GM12878 (cell line): Measurements from ENCODE around the gene SETD5. TPM values are rescaled to one million over a fixed set of nuclear protein-coding genes. Genes with fewer than 3 reads are reported as not detected.

Experiments
- ATAC-seq: fragments of 200-7000 bp; cut with Tn5 transposase; 3 replicates; pipeline ENCODE4 v1.9.1; 2020; ENCODE audit warnings: mild to moderate bottlenecking, moderate library complexity
- BruUV-seq: library from RNA; stranded (reverse); fragments of 400-500 nt; replicated peaks from 2 replicates; lab custom pipeline; 2021; lab: Mats Ljungman, UMichigan
- CTCF ChIA-PET: fragments of 300-600 bp; sonication (Branson Sonifier 250); formaldehyde crosslinking; extraction: SDS; loops from one replicate; lab custom pipeline; 2021; ENCODE audit warnings: inconsistent platforms; lab: Yijun Ruan, JAX
- POLR2A ChIA-PET: fragments of 350-600 bp; formaldehyde crosslinking; extraction: SDS; loops from one replicate; lab custom pipeline; 2021; ENCODE audit warnings: inconsistent platforms; lab: Charles Lee
- RAD21 ChIA-PET: fragments of 300-600 bp; sonication (Branson Sonifier 250); formaldehyde crosslinking; loops from one replicate; lab custom pipeline; 2023; ENCODE audit warnings: antibody characterized with exemption; ENCODE audit not compliant: unreplicated experiment; lab: Charles Lee
- SMC1A ChIA-PET: fragments of 300-600 bp; sonication (Branson Sonifier 250); formaldehyde crosslinking; loops from one replicate; lab custom pipeline; 2023; ENCODE audit not compliant: unreplicated experiment, uncharacterized antibody; lab: Charles Lee
- DNase-seq: peaks from one replicate; pipeline ENCODE4 v3.0.0-alpha.2; 2011; ENCODE audit warnings: low read depth, low spot score
- FAIRE-seq: peaks from 3 replicates; lab custom pipeline; 2011; peaks lifted over from hg19 to GRCh38; lab: Jason Lieb, UNC
- H2AFZ ChIP-seq: 2 replicates; pipeline ENCODE4 v1.6.0; 2011; ENCODE audit warnings: low read depth, low read length, control low read depth; ENCODE audit not compliant: control insufficient read depth
- H3K27ac ChIP-seq: 2 replicates; pipeline ENCODE4 v1.5.1; 2011; ENCODE audit warnings: control low read depth; ENCODE audit not compliant: control insufficient read depth, insufficient read depth
- H3K27me3 ChIP-seq, 2 experiments: replicated peaks in 1 of 2; 2 replicates each; pipeline versions ENCODE4 v1.6.0 to v1.6.1; 2011; ENCODE audit warnings: low read length in 1 of 2; ENCODE audit not compliant: control insufficient read depth in 2 of 2, insufficient read depth in 2 of 2
- H3K36me3 ChIP-seq, 2 experiments: 2 replicates each; pipeline ENCODE4 v1.5.1; 2011; ENCODE audit warnings: low read length in 1 of 2; ENCODE audit not compliant: control insufficient read depth in 2 of 2, insufficient read depth in 2 of 2
- H3K4me1 ChIP-seq: 2 replicates; pipeline ENCODE4 v1.6.1; 2011; ENCODE audit warnings: mild to moderate bottlenecking, low read length, moderate library complexity, mixed read lengths; ENCODE audit not compliant: control insufficient read depth, insufficient read depth
- H3K4me2 ChIP-seq: 2 replicates; pipeline ENCODE4 v1.6.0; 2011; ENCODE audit warnings: control low read depth; ENCODE audit not compliant: control insufficient read depth, insufficient read depth
- H3K4me3 ChIP-seq: fragments of 200-600 bp; sonication (generic); 2 replicates; pipeline ENCODE4 v1.5.1; 2016
- H3K79me2 ChIP-seq: 2 replicates; pipeline ENCODE4 v1.6.0; 2011; ENCODE audit warnings: low read length; ENCODE audit not compliant: control insufficient read depth, insufficient read depth
- H3K9ac ChIP-seq: 2 replicates; pipeline ENCODE4 v1.8.0; 2011; ENCODE audit warnings: low read length, control low read depth, mixed read lengths; ENCODE audit not compliant: control insufficient read depth, insufficient read depth
- H3K9me3 ChIP-seq: replicated peaks from 3 replicates; pipeline ENCODE4 v1.5.1; 2011; ENCODE audit warnings: mild to moderate bottlenecking, low read length; ENCODE audit not compliant: control insufficient read depth, insufficient read depth
- H4K20me1 ChIP-seq: 2 replicates; pipeline ENCODE4 v1.6.0; 2011; ENCODE audit not compliant: control insufficient read depth, insufficient read depth
- BACH1 ChIP-seq: fragments of 450-650 bp; IDR thresholded peaks from 2 replicates; pipeline ENCODE4 v1.6.1; 2017; ENCODE audit warnings: mild to moderate bottlenecking, borderline replicate concordance
- BCL3 ChIP-seq: IDR thresholded peaks from 2 replicates; pipeline ENCODE4 v1.6.1; 2011; ENCODE audit warnings: borderline replicate concordance, low read depth, mild to moderate bottlenecking, moderate library complexity, low read length; ENCODE audit not compliant: insufficient read depth, poor library complexity, severe bottlenecking
- BRCA1 ChIP-seq: IDR thresholded peaks from 2 replicates; pipeline ENCODE4 v1.6.1; 2011; ENCODE audit warnings: low read depth, low read length, improper control_type of control experiment
- CUX1 ChIP-seq: IDR thresholded peaks from 2 replicates; pipeline ENCODE4 v1.6.1; 2012; ENCODE audit warnings: improper control_type of control experiment, low read depth, low read length; ENCODE audit not compliant: insufficient replicate concordance
- E2F8 ChIP-seq: fragments of 450-650 bp; IDR thresholded peaks from 2 replicates; pipeline ENCODE4 v1.6.1; 2018; ENCODE audit warnings: mild to moderate bottlenecking, low read depth, moderate library complexity; ENCODE audit not compliant: partially characterized antibody
- KAT2A ChIP-seq: conservative IDR thresholded peaks from 2 replicates; pipeline ENCODE4 v1.6.1; 2011; ENCODE audit warnings: low read depth, low read length; ENCODE audit not compliant: control insufficient read depth
- MTA2 ChIP-seq: fragments of 450-650 bp; IDR thresholded peaks from 2 replicates; pipeline ENCODE4 v1.6.1; 2016; ENCODE audit warnings: low read depth, mild to moderate bottlenecking, moderate library complexity
- RB1 ChIP-seq: fragments of 450-650 bp; formaldehyde crosslinking; IDR thresholded peaks from 2 replicates; pipeline ENCODE4 v1.6.1; 2017; ENCODE audit warnings: mild to moderate bottlenecking, borderline replicate concordance
- ZNF207 ChIP-seq: fragments of 450-650 bp; IDR thresholded peaks from 2 replicates; pipeline ENCODE4 v1.6.1; 2014; ENCODE audit warnings: antibody characterized with exemption, mild to moderate bottlenecking, borderline replicate concordance
- ZNF687 ChIP-seq: fragments of 450-650 bp; IDR thresholded peaks from 2 replicates; pipeline ENCODE4 v1.6.1; 2017; ENCODE audit warnings: mild to moderate bottlenecking, moderate library complexity
- WGBS: methylation state at CpG from one replicate; pipeline ENCODE4 v1.1.6; 2016; ENCODE audit warnings: low lambda C conversion rate; ENCODE audit not compliant: insufficient replicate concordance, insufficient coverage; ENCODE audit errors: missing lambda C conversion rate; 5-methylcytosine and 5-hydroxymethylcytosine counted together
- in situ Hi-C: fragments of 300-500 bp; cut with MboI; formaldehyde crosslinking; loops from 9 replicates; pipeline ENCODE4 v1.14.3; 2018; ENCODE audit warnings: mixed read lengths
- intact Hi-C: fragments of 100-400 bp; cut with micrococcal nuclease; formaldehyde crosslinking; loops from one replicate; pipeline ENCODE4 v1.14.2; 2022; ENCODE audit not compliant: unreplicated experiment
- polyA plus RNA-seq, 11 experiments: library from polyadenylated mRNA; depleted of rRNA in 4 of 11; unstranded in 6 of 11; stranded (reverse) in 5 of 11; fragments of >200 nt; fragmentation: Nextera tagmentation in 4 of 11; fragmentation: Illumina TruSeq in 1 of 11; extraction: Ambion mirVana in 4 of 11; extraction: Trizol in 1 of 11; gene quantifications; 1 replicate in 1 of 11; 2 replicates in 10 of 11; pipeline versions ENCODE4 v1.2.1 to v1.2.3, GENCODE V29; 2011 to 2016; ENCODE audit warnings: inconsistent platforms in 2 of 11, missing spikeins in 2 of 11, low read depth in 1 of 11
- total RNA-seq, 4 experiments: library from RNA; depleted of rRNA in 3 of 4; stranded (reverse); fragments of >200 nt in 3 of 4; fragmentation: Illumina TruSeq in 1 of 4; extraction: Trizol in 1 of 4; gene quantifications; 2 replicates each; pipeline versions ENCODE4 v1.2.1 to v1.2.3, GENCODE V29; 2013 to 2021

SETD5 gene
- total and polyA plus RNA-seq, 10 of the 15 experiments (the other 5 are each of a cell fraction or from before 2014, with no cell fraction given): 8.2 to 94.0 (median 55.4) TPM

- H3K4me1 ChIP-seq: no peaks in the 10 kb centered on the region
- H3K9ac ChIP-seq: no peak overlapping the region
- FAIRE-seq (no peak), ATAC-seq (no peak), DNase-seq (no peak)
- H4K20me1 ChIP-seq: no peaks in the 10 kb centered on the region
- RAD21 ChIA-PET: no interaction called here
- H3K27ac ChIP-seq: no peak overlapping the region
- H3K4me2 ChIP-seq: no peak overlapping the region
- intact Hi-C loops (no loop called here), in situ Hi-C loops (no loop called here)
- POLR2A ChIA-PET: interaction anchor here (0.5 kb wide), 1 partner anchor 62 kb away, joined by 4 read pairs; no protein-coding TSS in a partner anchor
- no peaks in the 10 kb centered on the region for H3K9me3 ChIP-seq
- H3K36me3 ChIP-seq: no peaks in the 10 kb centered on the region
- BruUV-seq: no TSS peak
- CTCF ChIA-PET: no interaction called here
- peaks cover under 1 to 8% of the 10 kb centered on the region in 2 experiments for H3K27me3 ChIP-seq
- H3K79me2 ChIP-seq: no peaks in the 10 kb centered on the region
- no peak overlapping the region for H3K4me3 ChIP-seq
- 63% methylated on average over 6 of the region's 6 CpGs for WGBS
- H2AFZ ChIP-seq: no peak overlapping the region
- SMC1A ChIA-PET: no interaction called here
- TF ChIP-seq RB1: no peak
- no peak for TF ChIP-seq ZNF207
- TF ChIP-seq ZNF687: no peak
- no peak for TF ChIP-seq BCL3
- no peak for TF ChIP-seq BACH1
- TF ChIP-seq BRCA1: no peak
- no peak for TF ChIP-seq KAT2A
- no peak for TF ChIP-seq E2F8
- no peak for TF ChIP-seq MTA2
- TF ChIP-seq CUX1: no peak
These were observed 99.5 kb downstream of the SETD5 start for GRCh38 chr3:9496893-9497292.
